GM23248 (cell line): ENCODE data around the gene TENT4B. TPM values are rescaled to one million over a fixed set of nuclear protein-coding genes. Genes with fewer than 3 reads are reported as not detected.

Experiments used
- DNase-seq: peaks from one replicate; pipeline ENCODE4 v3.0.0-alpha.2; 2015
- H2AFZ ChIP-seq: fragments of 200-600 bp; sonication (generic); 2 replicates; pipeline ENCODE4 v1.6.1; 2016; ENCODE audit warnings: antibody characterized with exemption
- H3F3A ChIP-seq: fragments of 200-600 bp; sonication (generic); 2 replicates; pipeline ENCODE4 v1.6.1; 2016; ENCODE audit warnings: mild to moderate bottlenecking, antibody characterized with exemption, mixed run types; ENCODE audit not compliant: insufficient read depth
- H3K27ac ChIP-seq: fragments of 200-600 bp; sonication (generic); 2 replicates; pipeline ENCODE4 v1.5.1; 2016; ENCODE audit warnings: mild to moderate bottlenecking
- H3K27me3 ChIP-seq: fragments of 200-600 bp; sonication (generic); replicated peaks from 2 replicates; pipeline ENCODE4 v1.6.1; 2016; ENCODE audit warnings: mild to moderate bottlenecking; ENCODE audit not compliant: insufficient read depth
- H3K36me3 ChIP-seq: fragments of 200-600 bp; sonication (generic); 2 replicates; pipeline ENCODE4 v1.6.1; 2016; ENCODE audit warnings: low read depth, mild to moderate bottlenecking
- H3K4me1 ChIP-seq: fragments of 200-600 bp; sonication (generic); 2 replicates; pipeline ENCODE4 v1.6.1; 2016; ENCODE audit warnings: mild to moderate bottlenecking; ENCODE audit not compliant: insufficient read depth
- H3K4me2 ChIP-seq: fragments of 200-600 bp; sonication (generic); one replicate; pipeline ENCODE4 v1.6.1; 2016; ENCODE audit warnings: mild to moderate bottlenecking; ENCODE audit not compliant: unreplicated experiment
- H3K4me3 ChIP-seq: fragments of 200-600 bp; sonication (generic); 2 replicates; pipeline ENCODE4 v1.5.1; 2016; ENCODE audit warnings: mild to moderate bottlenecking
- H3K79me2 ChIP-seq: fragments of 200-600 bp; sonication (generic); 2 replicates; pipeline ENCODE4 v1.6.1; 2016; ENCODE audit warnings: mild to moderate bottlenecking; ENCODE audit not compliant: insufficient read depth
- H3K9ac ChIP-seq: fragments of 200-600 bp; sonication (generic); 2 replicates; pipeline ENCODE4 v1.6.1; 2016; ENCODE audit warnings: mild to moderate bottlenecking
- H3K9me2 ChIP-seq: fragments of 200-600 bp; sonication (generic); 2 replicates; pipeline ENCODE4 v1.6.1; 2016; ENCODE audit warnings: mixed run types, mild to moderate bottlenecking, moderate library complexity; ENCODE audit not compliant: insufficient read depth
- H3K9me3 ChIP-seq: fragments of 200-600 bp; sonication (generic); one replicate; pipeline ENCODE4 v1.6.1; 2017; ENCODE audit warnings: low read depth
- H4K20me1 ChIP-seq: fragments of 200-600 bp; sonication (generic); 2 replicates; pipeline ENCODE4 v1.6.0; 2016; ENCODE audit not compliant: insufficient read depth
- EZH2 ChIP-seq: fragments of 200-600 bp; sonication (generic); IDR thresholded peaks from 2 replicates; pipeline ENCODE4 v1.6.1; 2018; ENCODE audit warnings: antibody characterized with exemption, mild to moderate bottlenecking; ENCODE audit not compliant: insufficient read depth, poor library complexity, severe bottlenecking
- EZH2phosphoT487 ChIP-seq: fragments of 200-600 bp; sonication (generic); IDR thresholded peaks from 2 replicates; pipeline ENCODE4 v1.6.1; 2018; ENCODE audit warnings: antibody characterized with exemption, moderate library complexity, mild to moderate bottlenecking, low read depth; ENCODE audit not compliant: insufficient read depth
- WGBS, 2 experiments: methylation state at CpG; one replicate each; pipeline ENCODE4 v1.1.6; 2015 to 2017; ENCODE audit warnings: low lambda C conversion rate in 2 of 2, low coverage in 1 of 2; ENCODE audit errors: missing lambda C conversion rate in 2 of 2; 5-methylcytosine and 5-hydroxymethylcytosine counted together
- in situ Hi-C: fragments of 300-500 bp; cut with MboI; formaldehyde crosslinking; loops from 2 replicates; pipeline ENCODE4 v1.15.0; 2020
- polyA plus RNA-seq: library from polyadenylated mRNA; unstranded; fragments of >200 nt; fragmentation: Nextera tagmentation; extraction: Ambion mirVana; gene quantifications from 2 replicates; pipeline ENCODE4 v1.2.1, GENCODE V29; 2016
- total RNA-seq: library from RNA; depleted of rRNA; stranded (reverse); fragments of >200 nt; shearing (Covaris generic); gene quantifications from 2 replicates; pipeline ENCODE4 v1.2.3, GENCODE V29; 2014

TENT4B gene
- total and polyA plus RNA-seq, 2 experiments from 2014 or later = 7.4 to 12.6 TPM

DNA sequence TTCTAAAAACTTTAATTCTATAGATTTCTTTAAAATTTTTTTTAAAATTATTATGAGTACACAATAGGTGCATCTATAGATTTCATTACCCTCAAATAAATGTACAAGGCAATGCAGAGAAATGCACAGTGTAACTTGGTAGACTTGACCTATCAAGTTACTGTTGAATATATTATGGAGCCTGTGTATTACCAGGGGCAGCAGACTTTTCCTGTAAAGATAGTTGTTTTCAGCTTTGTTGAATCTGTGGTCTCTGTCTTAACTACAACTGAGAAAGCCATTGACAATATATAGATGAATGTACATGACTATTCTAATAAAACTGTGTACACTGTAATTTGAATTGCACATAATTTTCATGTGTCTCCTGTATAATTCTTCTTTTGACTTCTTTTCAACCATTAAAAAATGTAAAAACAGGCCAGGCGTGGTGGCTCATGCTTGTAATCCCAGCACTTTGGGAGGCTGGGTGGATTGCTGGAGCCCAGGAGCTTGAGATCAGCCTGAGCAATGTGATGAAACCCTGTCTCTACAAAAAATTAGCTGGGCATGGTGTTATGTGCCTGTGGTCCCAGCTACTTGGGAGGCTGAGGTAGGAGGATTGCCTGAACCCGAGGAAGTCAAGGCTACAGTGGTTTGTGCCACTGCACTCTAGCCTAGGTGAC, 39.4 kb downstream of the TENT4B start:
- peaks cover 90% of the 10 kb centered on the region for H3K79me2 ChIP-seq
- 96 to 100% methylated on average over 2 of the region's 2 CpGs for WGBS, 2 experiments
- in situ Hi-C loops = no loop called here

DNA sequence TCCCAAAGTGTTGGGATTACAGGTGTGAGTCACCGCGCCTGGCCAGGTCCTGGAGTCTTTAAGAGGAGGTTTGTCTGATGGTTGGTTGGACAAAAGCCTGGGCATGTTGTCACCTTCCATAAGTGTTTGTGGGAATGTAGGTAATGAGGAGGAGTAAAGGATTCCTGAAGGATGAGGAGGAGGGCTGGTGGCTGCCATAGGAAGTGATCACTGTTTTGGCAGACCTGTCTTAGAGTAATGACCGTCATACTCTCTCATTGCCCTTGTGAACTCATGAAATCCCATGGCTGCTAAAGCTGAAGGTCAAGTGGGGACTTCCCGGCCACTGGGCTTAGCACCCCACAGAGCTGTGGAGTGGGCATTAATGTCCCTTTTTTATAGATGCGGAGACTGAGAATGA, 40.5 kb downstream of the TENT4B start:
- no peak for TF ChIP-seq EZH2
- TF ChIP-seq EZH2phosphoT487 = no peak
- no peaks in the 10 kb centered on the region for H4K20me1 ChIP-seq
- peak overlapping the region; percentile 65 for H3K27ac ChIP-seq
- peaks cover 35% of the 10 kb centered on the region for H3F3A ChIP-seq
- peaks cover 41% of the 10 kb centered on the region for H3K4me1 ChIP-seq
- H3K79me2 ChIP-seq = peaks cover 90% of the 10 kb centered on the region
- H3K4me3 ChIP-seq = no peak overlapping the region
- H3K27me3 ChIP-seq = no peaks in the 10 kb centered on the region
- no peak overlapping the region for H2AFZ ChIP-seq
- 58% methylated on average over 5 of the region's 5 CpGs for WGBS, 2 experiments
- no peak overlapping the region for H3K9ac ChIP-seq
- in situ Hi-C loops = no loop called here
- DNase-seq = peak; percentile 70
- H3K9me2 ChIP-seq = no peaks in the 10 kb centered on the region
- no peaks in the 10 kb centered on the region for H3K36me3 ChIP-seq
- H3K4me2 ChIP-seq = peak overlapping the region; percentile 29
- no peaks in the 10 kb centered on the region for H3K9me3 ChIP-seq

More for the DNA sequence above, 39.4 kb downstream of the TENT4B start:
- H2AFZ ChIP-seq = no peak overlapping the region
- H3K9me3 ChIP-seq = no peaks in the 10 kb centered on the region
- H3F3A ChIP-seq = peaks cover 32% of the 10 kb centered on the region
- H3K9ac ChIP-seq = no peak overlapping the region
- no peak overlapping the region for H3K4me3 ChIP-seq
- no peak for DNase-seq
- TF ChIP-seq EZH2phosphoT487 = no peak
- H3K4me1 ChIP-seq = peaks cover 40% of the 10 kb centered on the region
- H4K20me1 ChIP-seq = no peaks in the 10 kb centered on the region
- no peaks in the 10 kb centered on the region for H3K36me3 ChIP-seq
- H3K9me2 ChIP-seq = no peaks in the 10 kb centered on the region
- no peak overlapping the region for H3K4me2 ChIP-seq
- H3K27me3 ChIP-seq = no peaks in the 10 kb centered on the region
- H3K27ac ChIP-seq = no peak overlapping the region

DNA sequence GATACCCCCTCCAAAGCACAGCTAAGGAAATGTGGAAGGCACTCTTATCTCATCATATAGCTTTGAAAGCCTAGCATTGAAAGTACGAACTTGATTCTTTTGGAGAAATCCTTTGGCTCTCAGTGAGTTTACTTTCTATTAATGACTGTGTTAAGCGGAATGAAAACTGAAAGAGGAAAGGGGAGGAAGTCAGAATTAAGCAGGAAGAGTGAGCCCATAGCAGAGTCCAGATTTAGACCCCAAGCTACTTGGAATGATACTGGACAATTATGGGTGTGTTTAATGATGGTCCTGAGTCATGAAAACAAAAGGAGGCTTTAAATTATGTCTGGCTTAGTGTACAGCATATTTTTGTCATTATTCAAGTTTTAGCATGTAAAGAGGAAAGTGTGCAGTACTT, 42.2 kb downstream of the TENT4B start:
- peak overlapping the region; percentile 18; the same call in 1 of the 2 replicates for H2AFZ ChIP-seq
- peak overlapping the region; percentile 75 for H3K27ac ChIP-seq
- H3K4me2 ChIP-seq = peak overlapping the region; percentile 94
- H4K20me1 ChIP-seq = no peaks in the 10 kb centered on the region
- TF ChIP-seq EZH2phosphoT487 (no peak), EZH2 (no peak)
- no peaks in the 10 kb centered on the region for H3K27me3 ChIP-seq
- no peaks in the 10 kb centered on the region for H3K36me3 ChIP-seq
- H3K4me1 ChIP-seq = peaks cover 41% of the 10 kb centered on the region
- H3K9me3 ChIP-seq = no peaks in the 10 kb centered on the region
- H3K9me2 ChIP-seq = no peaks in the 10 kb centered on the region
- H3K9ac ChIP-seq = peak overlapping the region; percentile 52
- peaks cover 90% of the 10 kb centered on the region for H3K79me2 ChIP-seq
- in situ Hi-C loops = no loop called here
- peak; percentile 68 for DNase-seq
- peaks cover 35% of the 10 kb centered on the region for H3F3A ChIP-seq
- H3K4me3 ChIP-seq = peak overlapping the region; percentile 63
- WGBS, 2 experiments = 3 to 8% methylated on average over 2 of the region's 2 CpGs

DNA sequence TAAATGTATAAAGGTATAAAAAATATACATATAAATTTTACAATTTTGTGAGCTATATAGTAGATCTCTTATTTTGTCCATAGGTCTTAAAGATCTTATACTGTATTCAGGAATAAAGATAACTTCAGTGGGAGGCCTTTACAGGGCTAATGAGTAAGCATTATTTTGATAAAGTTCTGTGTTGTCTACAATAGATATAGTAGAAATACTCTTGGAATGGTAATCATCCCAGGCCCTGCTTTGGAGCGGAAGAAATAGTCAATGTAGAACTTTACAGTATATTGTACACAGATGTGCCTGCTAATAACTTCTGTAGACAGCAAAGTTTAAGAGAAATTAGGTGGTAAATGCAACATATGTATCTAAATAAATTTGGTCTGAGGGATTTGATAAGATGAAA, 42.6 kb downstream of the TENT4B start:
- peaks cover 90% of the 10 kb centered on the region for H3K79me2 ChIP-seq
- peaks cover 35% of the 10 kb centered on the region for H3F3A ChIP-seq
- no peak overlapping the region for H2AFZ ChIP-seq
- TF ChIP-seq EZH2phosphoT487 = no peak
- TF ChIP-seq EZH2 = no peak
- peak overlapping the region; percentile 52 for H3K9ac ChIP-seq
- H3K27me3 ChIP-seq = no peaks in the 10 kb centered on the region
- peaks cover 41% of the 10 kb centered on the region for H3K4me1 ChIP-seq
- H3K4me2 ChIP-seq = peak overlapping the region; percentile 94
- 77 to 87% methylated on average over 1 of the region's 1 CpG for WGBS, 2 experiments
- H4K20me1 ChIP-seq = no peaks in the 10 kb centered on the region
- H3K9me3 ChIP-seq = no peaks in the 10 kb centered on the region
- in situ Hi-C loops = no loop called here
- no peaks in the 10 kb centered on the region for H3K9me2 ChIP-seq
- H3K36me3 ChIP-seq = no peaks in the 10 kb centered on the region
- H3K27ac ChIP-seq = peak overlapping the region; percentile 75
- no peak for DNase-seq
- peak overlapping the region; percentile 63 for H3K4me3 ChIP-seq
